HG03175 (cell line): ENCODE measurements around the gene BCAR3.
A peak's percentile ranks its signal among the peaks of the same experiment; 100 is the strongest.

ENCODE experiments used
- ATAC-seq: cut with Tn5 transposase; IDR thresholded peaks from one replicate; pipeline ENCODE4 v1.9.1; 2021; ENCODE audit warnings: mild to moderate bottlenecking, moderate library complexity; ENCODE audit not compliant: unreplicated experiment

BCAR3 gene

GRCh38 chr1:93641527-93641926 lies 40.1 kb downstream of the BCAR3 start:
- no peak for ATAC-seq

- ATAC-seq, result no peak
Observed at GRCh38 chr1:93640656-93641440, 40.8 kb downstream of the BCAR3 start.

- ATAC-seq, result no peak
Observed at GRCh38 chr1:93638981-93639380, 42.7 kb downstream of the BCAR3 start.

GRCh38 chr1:93638307-93638847 lies 43.3 kb downstream of the BCAR3 start:
- ATAC-seq, result no peak

GRCh38 chr1:93636712-93637111 lies 44.9 kb downstream of the BCAR3 start:
- no peak for ATAC-seq

- ATAC-seq, result no peak
Observed at GRCh38 chr1:93635614-93636543, 45.8 kb downstream of the BCAR3 start.

GRCh38 chr1:93633313-93633712 lies 48.3 kb downstream of the BCAR3 start:
- ATAC-seq, result no peak

GRCh38 chr1:93631626-93632365 lies 49.8 kb downstream of the BCAR3 start:
- peak; percentile 42 for ATAC-seq

- no peak for ATAC-seq
Observed at GRCh38 chr1:93630168-93630567, 51.5 kb downstream of the BCAR3 start.

GRCh38 chr1:93629101-93630059 lies 52.3 kb downstream of the BCAR3 start:
- no peak for ATAC-seq

- ATAC-seq, result no peak
Observed at GRCh38 chr1:93628681-93629080, 53.0 kb downstream of the BCAR3 start.

- ATAC-seq, result no peak
Observed at GRCh38 chr1:93625582-93626327, 55.9 kb downstream of the BCAR3 start.

GRCh38 chr1:93623875-93624274 lies 57.8 kb downstream of the BCAR3 start:
- no peak for ATAC-seq

- no peak for ATAC-seq
Observed at GRCh38 chr1:93623436-93623835, 58.2 kb downstream of the BCAR3 start.

GRCh38 chr1:93621246-93621645 lies 60.4 kb downstream of the BCAR3 start:
- no peak for ATAC-seq

- no peak for ATAC-seq
Observed at GRCh38 chr1:93620841-93621210, 60.8 kb downstream of the BCAR3 start.

- no peak for ATAC-seq
Observed at GRCh38 chr1:93620172-93620840, 61.3 kb downstream of the BCAR3 start.

- no peak for ATAC-seq
Observed at GRCh38 chr1:93619507-93620171, 62.0 kb downstream of the BCAR3 start.
